ENCODE results near the gene CNTRL. TPM values are rescaled to one million over a fixed set of nuclear protein-coding genes. Genes with fewer than 3 reads are reported as not detected.

CNTRL gene
- total RNA-seq, 1 donor from 2014 or later, result 9.2 TPM

DNA sequence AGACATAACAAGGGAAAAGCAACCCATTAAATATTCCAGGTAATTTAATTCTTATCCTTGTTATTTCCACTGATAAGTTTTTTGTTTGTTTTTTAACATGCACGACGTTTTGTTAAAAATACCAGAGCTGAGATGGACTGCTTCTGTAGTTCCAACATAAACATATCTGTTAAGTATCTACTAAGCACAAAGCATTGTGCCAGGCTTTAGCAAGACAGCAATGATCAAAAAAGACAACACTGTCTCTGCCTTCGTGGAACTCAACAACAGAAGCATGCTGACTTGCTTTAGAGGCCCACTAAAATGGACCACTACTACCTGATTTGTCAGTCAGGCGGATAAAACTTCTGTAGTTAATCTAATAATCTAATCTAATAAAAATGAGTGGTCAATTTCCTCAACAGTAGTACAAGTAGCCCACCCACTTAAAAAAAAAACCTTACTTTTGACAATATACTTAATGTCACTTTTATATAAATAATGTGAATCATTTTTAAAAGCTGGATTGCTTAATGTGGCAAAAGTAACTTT lies 123.8 kb downstream of the CNTRL start:
- DNase-seq (ENCODE audit: low read depth), result no peak
- TF ChIP-seq, protein P1, sequence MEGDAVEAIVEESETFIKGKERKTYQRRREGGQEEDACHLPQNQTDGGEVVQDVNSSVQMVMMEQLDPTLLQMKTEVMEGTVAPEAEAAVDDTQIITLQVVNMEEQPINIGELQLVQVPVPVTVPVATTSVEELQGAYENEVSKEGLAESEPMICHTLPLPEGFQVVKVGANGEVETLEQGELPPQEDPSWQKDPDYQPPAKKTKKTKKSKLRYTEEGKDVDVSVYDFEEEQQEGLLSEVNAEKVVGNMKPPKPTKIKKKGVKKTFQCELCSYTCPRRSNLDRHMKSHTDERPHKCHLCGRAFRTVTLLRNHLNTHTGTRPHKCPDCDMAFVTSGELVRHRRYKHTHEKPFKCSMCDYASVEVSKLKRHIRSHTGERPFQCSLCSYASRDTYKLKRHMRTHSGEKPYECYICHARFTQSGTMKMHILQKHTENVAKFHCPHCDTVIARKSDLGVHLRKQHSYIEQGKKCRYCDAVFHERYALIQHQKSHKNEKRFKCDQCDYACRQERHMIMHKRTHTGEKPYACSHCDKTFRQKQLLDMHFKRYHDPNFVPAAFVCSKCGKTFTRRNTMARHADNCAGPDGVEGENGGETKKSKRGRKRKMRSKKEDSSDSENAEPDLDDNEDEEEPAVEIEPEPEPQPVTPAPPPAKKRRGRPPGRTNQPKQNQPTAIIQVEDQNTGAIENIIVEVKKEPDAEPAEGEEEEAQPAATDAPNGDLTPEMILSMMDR (conservative IDR thresholded peaks at IDR 0.05; ENCODE audit: low read depth, low read length), result no peak
- H3K4me3 ChIP-seq (ENCODE audit: low read depth, low read length), result no peak overlapping the region

- peak overlapping the region; percentile 75 for H3K4me3 ChIP-seq (ENCODE audit: low read depth, low read length)
- no peak for DNase-seq (ENCODE audit: low read depth)
- TF ChIP-seq, protein P1 (conservative IDR thresholded peaks at IDR 0.05; ENCODE audit: low read depth, low read length), result no peak
Observed at GRCh38 chr9:121199921-121200320, 125.2 kb downstream of the CNTRL start.

DNA sequence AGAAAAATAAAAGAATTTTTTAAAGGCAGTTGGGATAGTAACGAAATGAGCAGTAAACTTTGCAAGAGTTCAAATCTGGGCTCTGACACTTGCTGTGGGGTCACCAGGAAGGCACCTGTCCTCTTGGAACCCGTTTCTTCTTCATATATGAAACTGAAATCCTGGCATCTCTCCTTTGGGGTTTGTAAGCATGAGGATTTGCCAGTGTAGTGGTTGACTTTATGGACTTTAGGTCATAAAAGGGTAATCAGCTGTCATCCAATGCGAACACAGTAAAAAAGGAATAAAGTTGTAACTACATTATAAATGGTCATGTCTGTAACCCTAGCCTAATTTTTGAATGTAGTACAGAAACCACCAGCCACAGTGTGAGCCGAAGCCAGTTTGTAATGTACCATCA lies 125.6 kb downstream of the CNTRL start:
- peak overlapping the region; percentile 75 for H3K4me3 ChIP-seq (ENCODE audit: low read depth, low read length)
- DNase-seq (ENCODE audit: low read depth), result no peak
- TF ChIP-seq, protein P1 (conservative IDR thresholded peaks at IDR 0.05; ENCODE audit: low read depth, low read length), result no peak

DNA sequence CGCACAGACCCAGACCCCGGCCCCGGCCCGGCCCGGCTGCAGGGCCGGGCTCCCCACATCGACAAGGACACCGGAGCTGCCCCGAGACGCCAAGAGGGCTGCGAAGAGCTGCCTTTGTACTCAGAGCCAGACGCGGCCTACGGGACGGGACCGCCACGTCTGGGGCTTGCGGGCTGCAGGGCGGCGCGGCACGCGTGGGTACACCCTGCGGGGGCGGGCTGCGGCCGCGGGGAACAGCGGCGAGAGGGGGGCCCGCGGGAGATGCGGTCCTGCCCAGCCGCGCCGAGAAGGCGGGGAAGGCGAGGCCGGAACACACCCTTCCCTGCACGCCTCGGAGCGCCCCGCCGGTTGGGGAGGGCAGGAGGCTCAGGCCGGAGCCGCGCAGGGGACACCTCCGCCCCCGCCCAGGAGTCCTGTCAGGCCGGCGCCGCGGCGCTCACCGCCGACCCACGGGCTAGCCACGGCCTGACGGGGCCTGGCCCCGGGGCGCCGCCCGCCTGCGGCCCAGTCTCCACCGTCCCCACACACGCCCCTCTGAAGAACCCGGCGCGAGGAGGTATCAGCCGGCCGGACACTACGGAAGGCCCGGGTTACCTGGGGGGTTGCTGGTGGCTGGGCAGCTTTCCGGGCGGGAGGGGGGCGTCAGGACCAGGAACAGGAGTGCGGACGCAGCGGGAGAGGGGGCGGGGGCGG lies 126.4 kb downstream of the CNTRL start:
- TF ChIP-seq, protein P1 (conservative IDR thresholded peaks at IDR 0.05; ENCODE audit: low read depth, low read length), result no peak
- H3K4me3 ChIP-seq (ENCODE audit: low read depth, low read length), result peak overlapping the region; percentile 75
- no peak for DNase-seq (ENCODE audit: low read depth)

- TF ChIP-seq, protein P1 (conservative IDR thresholded peaks at IDR 0.05; ENCODE audit: low read depth, low read length), result peak; percentile 58
- peak within 1 kb of the TSS; percentile 75 for H3K4me3 ChIP-seq (ENCODE audit: low read depth, low read length)
Observed at GRCh38 chr9:121201738-121202533, 127.2 kb downstream of the CNTRL start, which contains the start of gene RAB14. RAB14 (minus strand) TSS chr9:121201869; CDS start chr9:121193412, 8,457 bp downstream.

DNA sequence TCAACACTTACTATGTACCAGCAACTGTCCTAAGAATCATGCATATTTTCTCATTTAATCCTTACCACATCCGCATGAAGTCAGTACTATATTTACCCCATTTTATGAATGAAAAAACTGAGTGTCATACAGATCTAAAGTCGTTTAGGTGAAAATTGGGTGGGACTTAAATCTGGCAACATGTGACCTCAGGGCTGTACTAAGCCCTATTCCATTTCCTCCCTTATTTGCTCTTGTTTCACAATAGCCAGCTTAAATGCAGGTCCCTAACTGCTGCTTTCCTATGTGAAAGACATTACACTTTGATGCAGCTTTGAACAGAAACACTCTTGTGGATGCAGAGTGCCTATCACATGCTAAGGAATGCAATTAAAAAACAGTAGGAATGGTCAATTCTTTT lies 129.4 kb downstream of the CNTRL start:
- no peak overlapping the region for H3K4me3 ChIP-seq (ENCODE audit: low read depth, low read length)
- TF ChIP-seq, protein P1 (conservative IDR thresholded peaks at IDR 0.05; ENCODE audit: low read depth, low read length), result no peak
- DNase-seq (ENCODE audit: low read depth), result no peak

More at GRCh38 chr9:121201738-121202533, 127.2 kb downstream of the CNTRL start, which contains the start of gene RAB14:
- peak; percentile 52 for DNase-seq (ENCODE audit: low read depth)

Measured in epithelial cell of proximal tubule (primary cell).